GM21360 (cell line): ENCODE results near the gene UQCRQ.

ENCODE experiments used
- ATAC-seq: cut with Tn5 transposase; IDR thresholded peaks from one replicate; pipeline ENCODE4 v1.9.1; 2021; ENCODE audit warnings: mild to moderate bottlenecking, moderate library complexity; ENCODE audit not compliant: unreplicated experiment

Gene UQCRQ

DNA sequence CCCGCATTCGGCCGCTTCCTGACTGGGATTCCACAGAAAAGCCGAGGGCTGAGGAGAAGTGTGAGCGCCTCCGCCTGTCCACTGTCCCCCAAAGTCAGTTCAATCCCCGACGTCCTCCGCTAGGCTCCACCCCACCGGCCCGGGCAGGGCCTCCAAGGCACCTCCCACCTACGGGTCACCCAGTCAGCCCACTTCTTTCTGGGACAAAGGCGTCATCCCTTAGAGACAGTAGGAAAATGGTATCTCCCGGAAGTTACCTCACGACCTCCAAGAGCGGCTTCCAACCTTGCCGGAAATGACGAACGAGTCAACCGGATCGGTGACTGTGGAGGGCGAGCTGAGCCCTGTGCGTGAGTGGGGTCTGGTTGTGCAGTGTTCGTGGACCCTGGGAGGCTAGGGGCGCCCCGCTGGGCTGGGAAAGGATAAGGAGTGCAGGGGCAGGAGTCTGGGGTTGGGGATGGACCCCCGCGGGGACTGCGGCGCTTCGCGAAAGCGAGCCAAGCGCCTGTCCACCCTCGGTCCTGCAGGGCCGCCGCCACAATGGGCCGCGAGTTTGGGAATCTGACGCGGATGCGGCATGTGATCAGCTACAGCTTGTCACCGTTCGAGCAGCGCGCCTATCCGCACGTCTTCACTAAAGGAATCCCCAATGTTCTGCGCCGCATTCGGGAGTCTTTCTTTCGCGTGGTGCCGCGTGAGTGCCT lies at the start of gene UQCRQ, which contains the start of gene GDF9:
Gene UQCRQ, plus strand, starts transcription at position 301 of the 704 bp plus-strand sequence. Its CDS starts 240 bp downstream, at position 541.
Gene GDF9, minus strand, starts transcription at position 128 of the 704 bp plus-strand sequence. CDS start 1,936 bp downstream, outside the sequence.
- ATAC-seq = peak; percentile 97

DNA sequence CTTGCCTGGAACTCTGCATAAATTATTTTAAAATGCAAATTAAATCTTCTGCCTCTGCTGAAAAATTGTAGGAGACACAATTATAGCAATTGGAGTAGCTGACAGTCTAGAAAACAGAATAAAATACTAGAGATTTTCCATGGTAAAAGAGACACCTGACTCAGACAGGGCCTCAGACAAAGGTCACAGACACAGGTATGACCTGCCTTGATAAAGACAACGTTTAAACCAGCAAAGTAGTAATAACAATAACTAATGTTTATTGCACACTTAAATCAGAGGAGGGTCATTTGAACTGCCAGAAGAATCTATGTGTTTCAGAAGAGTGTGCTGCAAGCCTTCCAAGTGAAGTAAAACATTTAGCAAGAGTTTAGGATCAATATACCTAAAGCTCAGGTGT lies 49.4 kb upstream of the UQCRQ start:
- no peak for ATAC-seq

GRCh38 chr5:132819468-132819867 lies 47.0 kb upstream of the UQCRQ start:
- no peak for ATAC-seq

DNA sequence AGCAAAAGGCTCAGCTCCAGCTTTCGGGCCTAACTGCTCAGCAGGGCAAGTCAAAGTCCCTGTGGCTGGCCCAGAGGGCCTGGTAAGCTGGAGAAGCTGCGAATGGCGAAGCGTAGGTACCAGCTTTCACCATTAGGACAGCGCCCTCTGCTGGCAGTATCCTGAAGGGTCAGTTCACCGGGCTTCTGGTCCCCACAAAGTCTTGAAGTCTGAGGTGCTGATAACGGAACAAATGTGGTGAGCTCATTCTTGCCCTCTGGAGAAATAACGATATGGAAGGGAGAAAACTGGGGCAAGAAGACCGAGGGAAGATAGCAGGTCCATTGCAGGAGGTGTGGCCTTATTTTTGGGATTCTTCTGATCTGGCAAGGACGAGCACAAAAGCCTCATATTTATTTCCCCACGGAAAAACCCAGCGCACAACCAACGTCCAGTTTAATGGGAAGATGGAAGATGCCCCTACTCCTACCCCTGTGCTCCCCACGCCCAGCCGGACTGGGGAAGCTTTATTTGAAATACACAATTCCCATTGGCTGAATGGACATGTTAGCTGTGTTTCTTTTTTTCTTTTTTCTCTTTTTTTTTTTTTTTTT lies 46.2 kb upstream of the UQCRQ start:
- peak; percentile 62 for ATAC-seq

GRCh38 chr5:132821350-132821749 lies 45.1 kb upstream of the UQCRQ start:
- ATAC-seq = no peak

GRCh38 chr5:132821791-132822190 lies 44.7 kb upstream of the UQCRQ start:
- no peak for ATAC-seq

- no peak for ATAC-seq
These were observed 43.6 kb upstream of the UQCRQ start for GRCh38 chr5:132822650-132823480.

DNA sequence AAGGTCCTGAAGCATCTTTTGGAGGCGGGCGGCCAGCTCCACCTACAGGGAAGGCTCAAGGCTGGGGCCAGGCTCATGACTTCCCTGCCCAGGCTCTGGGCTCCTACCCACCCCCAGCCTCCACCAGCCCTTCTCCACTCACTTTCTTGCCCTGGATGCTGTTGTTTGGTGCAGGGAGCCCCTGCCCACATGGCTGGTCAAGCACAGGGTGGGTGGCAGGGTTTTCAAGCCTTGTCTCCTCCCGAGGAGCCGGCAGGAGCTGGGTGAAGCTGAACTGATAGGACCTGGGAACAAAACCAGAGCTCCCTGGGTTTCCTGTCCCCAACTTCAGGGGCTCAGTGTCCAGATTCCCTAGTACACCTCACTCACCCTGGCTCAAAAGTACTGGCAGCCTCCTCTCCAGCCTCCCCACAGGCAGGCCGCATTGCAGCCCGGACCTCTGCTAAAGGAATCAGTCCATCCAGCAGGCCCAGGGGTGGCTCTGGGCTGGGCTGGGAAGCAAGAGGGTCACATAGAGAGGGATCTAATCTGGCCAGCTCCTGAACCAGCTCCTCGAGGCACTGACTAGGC lies 42.9 kb upstream of the UQCRQ start:
- no peak for ATAC-seq

DNA sequence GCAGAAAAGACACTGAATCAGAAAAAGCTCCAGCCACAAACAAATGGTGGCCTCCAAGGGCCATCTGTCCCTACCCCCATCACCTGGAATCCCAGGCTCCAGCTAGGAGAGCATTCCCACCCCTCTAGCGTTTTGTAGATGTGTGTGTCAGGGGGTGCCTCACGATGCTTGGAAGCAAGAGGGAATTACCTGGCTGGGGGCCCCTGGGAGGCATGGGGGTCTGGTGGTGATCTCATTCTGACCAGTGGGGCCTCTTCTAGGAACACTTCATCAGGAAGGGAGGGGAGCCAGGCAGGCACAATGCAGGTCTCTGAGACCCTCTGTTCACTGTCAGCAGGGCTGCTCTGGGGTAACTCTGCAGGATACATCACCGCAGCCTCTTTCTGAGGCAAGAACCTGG lies 42.0 kb upstream of the UQCRQ start:
- no peak for ATAC-seq

DNA sequence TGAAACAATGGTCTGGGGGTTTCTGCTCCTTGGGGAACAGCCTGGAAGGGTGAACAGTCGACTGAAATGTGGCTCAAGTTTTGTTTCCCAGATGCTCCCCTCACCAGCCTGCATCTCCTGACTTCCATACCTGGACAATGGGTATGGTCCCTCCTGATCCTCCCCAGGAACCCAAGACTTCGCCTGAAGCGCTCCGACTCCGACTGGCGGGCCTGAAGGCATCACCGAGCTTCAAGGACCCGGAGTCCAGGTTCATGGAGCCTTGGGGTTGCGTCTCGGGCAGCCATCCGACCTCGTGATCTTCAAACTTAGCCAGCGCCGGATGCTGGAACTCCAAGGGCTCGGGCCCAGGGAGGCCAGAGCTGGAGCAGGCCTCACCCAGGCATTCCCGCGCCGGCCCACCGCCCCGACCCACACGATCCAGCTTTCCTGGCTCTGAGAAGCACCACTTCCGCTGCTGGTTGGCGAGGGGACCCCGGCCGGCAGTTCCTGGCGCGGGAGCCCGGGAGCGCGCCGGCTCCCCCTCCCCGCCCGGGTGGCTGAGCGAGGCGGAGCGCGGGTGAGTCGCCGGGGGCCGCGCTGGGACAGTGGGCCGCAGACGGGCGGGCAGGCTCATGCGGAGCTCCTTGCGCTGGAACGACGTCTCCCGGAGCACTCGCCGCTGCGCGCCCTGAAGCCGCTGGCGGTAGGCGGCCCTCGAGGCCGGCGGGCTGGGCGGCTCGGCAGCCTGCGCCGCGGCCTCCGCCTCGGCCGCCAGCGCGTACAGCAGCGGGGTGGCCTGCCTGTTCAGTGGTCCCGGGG lies 41.2 kb upstream of the UQCRQ start:
- no peak for ATAC-seq

DNA sequence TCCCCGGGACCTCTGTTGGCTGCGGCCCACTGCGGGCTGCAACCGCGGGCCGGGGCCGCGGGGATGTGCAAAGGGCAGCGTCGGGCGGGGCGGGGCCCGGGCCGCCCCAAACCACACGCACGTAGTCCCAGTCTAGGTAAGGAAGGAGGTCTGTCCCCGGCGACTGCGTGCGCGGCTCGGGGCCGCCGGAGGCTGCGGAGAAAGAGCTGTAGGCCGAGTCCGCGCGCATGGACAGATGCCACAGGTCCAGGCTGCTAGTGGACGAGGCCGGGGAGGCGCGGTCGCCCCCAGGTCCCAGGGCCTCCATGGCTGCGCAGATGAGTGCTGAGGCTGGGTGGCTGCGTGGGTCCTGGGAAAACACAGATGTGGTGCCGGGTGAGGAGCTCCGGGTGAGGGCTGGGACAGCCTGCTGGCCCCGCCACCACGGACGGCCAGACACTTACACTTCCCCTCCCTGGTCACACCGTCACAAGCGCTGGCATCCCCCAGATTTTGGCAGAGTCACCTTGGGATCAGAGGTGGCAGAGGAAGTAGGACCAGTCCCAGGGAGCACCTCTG lies 40.5 kb upstream of the UQCRQ start:
- ATAC-seq = no peak

DNA sequence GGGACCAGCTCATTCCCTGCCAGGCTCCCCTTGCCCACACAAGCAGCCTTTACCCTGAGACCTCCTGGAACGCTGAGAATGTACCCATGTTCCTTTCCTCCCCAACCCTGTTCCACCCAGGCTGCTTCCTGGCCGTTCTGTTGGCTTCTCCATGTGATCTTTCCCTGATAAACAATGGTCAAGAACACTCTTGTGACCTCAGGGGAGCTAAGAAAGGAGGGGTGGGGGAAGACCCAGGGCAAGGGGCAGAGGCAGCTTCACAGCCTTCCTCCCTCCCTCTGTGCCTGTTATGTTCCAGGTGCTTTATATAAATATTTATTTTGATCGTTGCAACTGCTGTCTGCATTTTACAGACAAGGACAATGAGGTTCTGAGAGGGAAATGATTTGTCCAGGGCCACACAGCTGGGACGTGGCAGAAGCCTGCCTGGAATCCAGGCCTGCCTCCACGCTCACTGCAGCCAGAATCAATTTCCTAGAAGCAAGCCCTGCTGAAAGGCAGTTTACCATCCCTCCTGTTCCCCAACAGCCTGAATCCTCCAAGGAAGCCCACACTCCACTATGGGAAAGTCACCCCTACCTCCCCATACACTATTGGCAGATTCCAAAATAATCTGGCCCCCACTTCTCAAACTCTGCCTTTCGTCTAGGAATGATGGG lies 39.9 kb upstream of the UQCRQ start:
- ATAC-seq = no peak

DNA sequence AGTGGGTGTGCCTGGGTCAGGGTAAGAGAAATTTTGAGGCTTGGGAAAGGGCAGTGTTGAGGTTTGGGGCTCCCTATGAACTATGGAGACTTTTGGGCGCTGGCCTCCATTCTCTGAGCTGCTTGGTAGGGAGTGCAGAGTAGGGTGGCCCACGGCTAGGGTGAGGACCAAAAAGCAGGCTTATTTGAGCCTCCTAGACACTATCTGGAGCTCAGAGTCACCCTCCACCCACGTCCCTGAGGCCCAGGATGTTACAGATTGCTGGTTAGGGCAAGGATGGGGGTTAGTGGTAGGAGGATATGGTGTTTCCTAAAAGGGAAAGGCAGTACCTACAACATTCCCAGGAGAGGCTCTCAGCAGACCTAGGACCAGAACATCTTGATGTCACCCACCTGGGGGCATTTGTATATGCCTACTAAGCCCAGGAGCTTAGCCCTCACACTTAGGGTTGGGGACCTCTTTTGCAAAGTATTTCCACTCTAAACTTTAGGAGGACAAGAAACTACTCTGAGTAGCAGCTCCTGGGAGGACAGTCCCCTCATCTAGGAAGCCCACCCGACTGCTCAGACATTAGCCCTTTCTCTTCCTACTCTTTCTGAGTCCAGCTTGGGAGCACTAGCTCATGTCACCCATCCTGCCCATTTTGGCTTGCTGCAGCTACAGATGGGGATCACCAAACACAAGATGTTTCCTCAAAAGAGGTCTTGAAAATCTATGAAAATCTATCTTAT lies 38.3 kb upstream of the UQCRQ start:
- ATAC-seq = no peak

GRCh38 chr5:132828846-132829494 lies 37.5 kb upstream of the UQCRQ start:
- ATAC-seq = no peak

DNA sequence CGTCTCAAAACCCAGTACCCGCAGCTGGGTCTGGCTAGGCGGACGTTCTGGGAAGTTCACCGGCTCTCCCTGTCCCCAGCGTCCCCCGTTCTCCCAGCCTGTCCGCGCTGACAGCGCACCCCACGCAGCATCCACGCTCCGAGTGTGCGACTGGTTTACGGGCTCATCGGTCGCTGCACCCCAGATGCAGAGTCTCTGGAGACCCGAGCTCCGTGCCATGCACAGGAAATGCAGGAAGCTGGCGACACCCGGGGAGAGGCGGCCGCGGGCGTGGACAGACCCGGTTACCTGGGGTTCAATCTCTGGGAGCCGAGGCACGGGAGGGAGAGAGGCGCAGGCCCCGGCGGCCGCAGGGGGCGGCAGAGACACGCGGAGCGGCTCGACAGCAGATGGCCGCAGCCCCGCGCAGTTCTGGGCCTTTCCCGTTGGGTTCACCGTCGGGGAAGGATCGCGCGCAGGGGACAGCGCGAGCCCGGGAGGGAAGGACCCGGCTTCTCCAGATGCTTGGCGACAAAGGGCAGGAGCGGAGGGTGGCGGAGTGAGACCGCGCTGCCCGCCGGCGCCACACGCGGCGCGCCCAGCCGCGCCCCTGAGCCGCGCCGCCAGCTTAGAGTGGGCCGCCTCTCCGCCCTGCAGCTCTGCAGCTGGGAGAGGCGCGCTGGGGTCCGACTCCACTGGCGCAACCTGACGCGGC lies 36.6 kb upstream of the UQCRQ start:
- peak; percentile 71 for ATAC-seq

- peak; percentile 58 for ATAC-seq
These were observed 35.9 kb upstream of the UQCRQ start, which contains the start of gene SHROOM1 for GRCh38 chr5:132830436-132831094. SHROOM1 (minus strand) TSS chr5:132830647; CDS start chr5:132826140, 4,507 bp downstream.
